Measurements from ENCODE around the gene ST6GALNAC3. TPM values are rescaled to one million over a fixed set of nuclear protein-coding genes. Genes with fewer than 3 reads are reported as not detected.
"Not testable (repeated sequence)": the region's sequence is repeated elsewhere in the genome, so short reads cannot be mapped to it uniquely, and the experiment has no call there.

Gene ST6GALNAC3
- total RNA-seq, 1 experiment from 2014 or later, result 4.8 TPM

- Histone ChIP-seq H3K9me2 (replicated peaks; ENCODE audit: insufficient read depth, low read length) (no peaks in the 10 kb centered on the region), H3K79me2 (ENCODE audit: low read length) (no peaks in the 10 kb centered on the region), H3K4me1 (ENCODE audit: low read length) (peaks cover 55% of the 10 kb centered on the region), H3K4me2 (ENCODE audit: low read depth, low read length, poor library complexity, severe bottlenecking) (no peak overlapping the region), H2AFZ (ENCODE audit: low read length) (peak overlapping the region; percentile 48; the same call in 1 of the 2 replicates), H3K27me3 (ENCODE audit: low read length) (no peaks in the 10 kb centered on the region), H3K9me3 (ENCODE audit: low read length) (no peaks in the 10 kb centered on the region), H4K20me1 (ENCODE audit: insufficient read depth, low read depth, low read length) (no peaks in the 10 kb centered on the region), H3K36me3 (ENCODE audit: insufficient read depth, low read length) (no peaks in the 10 kb centered on the region), H3K4me3 (ENCODE audit: low read length) (no peak overlapping the region), H3K27ac (ENCODE audit: low read length) (no peak overlapping the region), H3K9ac (ENCODE audit: low read length) (no peak overlapping the region)
- no peak for DNase-seq
These were observed 159.5 kb downstream of the ST6GALNAC3 start for GRCh38 chr1:76234061-76234460.

- Histone ChIP-seq H3K36me3 (ENCODE audit: insufficient read depth, low read length) (no peaks in the 10 kb centered on the region), H3K4me2 (ENCODE audit: low read depth, low read length, poor library complexity, severe bottlenecking) (no peak overlapping the region), H3K4me1 (ENCODE audit: low read length) (peaks cover 54% of the 10 kb centered on the region), H3K9me3 (ENCODE audit: low read length) (no peaks in the 10 kb centered on the region), H3K27ac (ENCODE audit: low read length) (no peak overlapping the region), H2AFZ (ENCODE audit: low read length) (no peak overlapping the region; the same call in 1 of the 2 replicates), H3K4me3 (ENCODE audit: low read length) (no peak overlapping the region), H4K20me1 (ENCODE audit: insufficient read depth, low read depth, low read length) (no peaks in the 10 kb centered on the region), H3K27me3 (ENCODE audit: low read length) (no peaks in the 10 kb centered on the region), H3K9me2 (replicated peaks; ENCODE audit: insufficient read depth, low read length) (no peaks in the 10 kb centered on the region), H3K9ac (ENCODE audit: low read length) (no peak overlapping the region), H3K79me2 (ENCODE audit: low read length) (no peaks in the 10 kb centered on the region)
- DNase-seq, result no peak
These were observed 162.7 kb downstream of the ST6GALNAC3 start for GRCh38 chr1:76237211-76237610.

DNA sequence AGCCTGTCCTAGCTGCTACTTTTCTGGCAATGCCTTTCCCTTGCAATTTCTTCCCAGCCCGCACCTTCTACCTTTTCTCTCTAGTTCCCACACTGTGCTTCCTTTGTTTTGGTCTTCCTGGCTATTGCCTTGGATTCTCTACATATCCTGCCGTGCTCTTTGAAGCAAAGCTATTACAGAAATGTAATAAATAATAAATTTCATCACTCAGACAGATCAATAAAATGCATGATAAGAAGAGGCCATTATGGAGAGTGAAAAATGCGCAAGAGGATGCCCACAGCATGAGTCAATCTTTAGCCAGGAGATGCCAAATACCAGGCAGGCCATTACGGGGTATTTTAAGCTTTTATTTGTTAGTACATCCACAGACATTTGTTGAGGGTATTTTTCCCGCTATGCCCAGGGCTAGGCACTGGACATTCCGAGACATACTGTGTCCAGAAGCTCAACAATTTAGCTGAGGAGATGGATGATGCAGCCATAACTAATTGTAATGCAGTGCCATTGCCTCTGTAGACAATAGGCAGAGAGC, 163.6 kb downstream of the ST6GALNAC3 start:
- no peaks in the 10 kb centered on the region for H3K27me3 ChIP-seq (ENCODE audit: low read length)
- H3K36me3 ChIP-seq (ENCODE audit: insufficient read depth, low read length), result no peaks in the 10 kb centered on the region
- peak overlapping the region; percentile 79; the same call in 1 of the 2 replicates for H3K27ac ChIP-seq (ENCODE audit: low read length)
- H3K4me1 ChIP-seq (ENCODE audit: low read length), result peaks cover 54% of the 10 kb centered on the region
- no peaks in the 10 kb centered on the region for H3K9me2 ChIP-seq (replicated peaks; ENCODE audit: insufficient read depth, low read length)
- H3K9ac ChIP-seq (ENCODE audit: low read length), result peak overlapping the region; percentile 9; the same call in 1 of the 2 replicates
- no peak overlapping the region for H3K4me3 ChIP-seq (ENCODE audit: low read length)
- DNase-seq, result no peak
- no peaks in the 10 kb centered on the region for H3K79me2 ChIP-seq (ENCODE audit: low read length)
- H3K4me2 ChIP-seq (ENCODE audit: low read depth, low read length, poor library complexity, severe bottlenecking), result peak overlapping the region; percentile 1
- H3K9me3 ChIP-seq (ENCODE audit: low read length), result no peaks in the 10 kb centered on the region
- no peaks in the 10 kb centered on the region for H4K20me1 ChIP-seq (ENCODE audit: insufficient read depth, low read depth, low read length)
- 0 out of 2 replicates have a peak overlapping the region, but pooled peaks have one; percentile 14 for H2AFZ ChIP-seq (ENCODE audit: low read length)

DNA sequence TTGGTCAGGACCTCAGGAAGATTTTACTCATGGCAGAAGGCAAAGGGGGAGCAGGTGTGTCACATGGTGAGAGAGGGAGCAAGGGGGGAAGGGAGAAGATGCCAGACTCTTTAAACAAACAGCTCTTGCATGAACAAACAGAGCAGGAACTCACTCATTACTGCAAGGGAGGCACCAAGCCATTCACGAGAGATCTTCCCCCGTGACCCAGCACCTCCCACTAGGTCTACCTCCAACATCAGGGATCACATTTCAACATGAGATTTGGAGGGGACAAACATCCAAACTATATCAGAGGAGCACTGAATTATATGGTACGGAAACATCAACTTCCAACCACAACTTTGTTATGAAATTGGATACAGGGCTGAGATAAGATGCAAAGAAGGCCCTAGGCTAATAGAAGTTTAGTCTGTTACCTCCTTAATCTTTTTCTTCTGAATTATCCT, 164.9 kb downstream of the ST6GALNAC3 start:
- Histone ChIP-seq H2AFZ (ENCODE audit: low read length) (no peak overlapping the region), H3K9me2 (replicated peaks; ENCODE audit: insufficient read depth, low read length) (no peaks in the 10 kb centered on the region), H3K27ac (ENCODE audit: low read length) (peak overlapping the region; percentile 79)

GRCh38 chr1:76240316-76240715, 165.8 kb downstream of the ST6GALNAC3 start:
- no peaks in the 10 kb centered on the region for H4K20me1 ChIP-seq (ENCODE audit: insufficient read depth, low read depth, low read length)
- H3K27ac ChIP-seq (ENCODE audit: low read length), result peak overlapping the region; percentile 79
- H3K4me2 ChIP-seq (ENCODE audit: low read depth, low read length, poor library complexity, severe bottlenecking), result peak overlapping the region; percentile 2
- no peak overlapping the region for H3K4me3 ChIP-seq (ENCODE audit: low read length)
- no peaks in the 10 kb centered on the region for H3K9me2 ChIP-seq (replicated peaks; ENCODE audit: insufficient read depth, low read length)
- H3K9me3 ChIP-seq (ENCODE audit: low read length), result peaks cover 3% of the 10 kb centered on the region; the same call in 1 of the 2 replicates
- peaks cover 3% of the 10 kb centered on the region; the same call in 1 of the 2 replicates for H3K36me3 ChIP-seq (ENCODE audit: insufficient read depth, low read length)
- H3K9ac ChIP-seq (ENCODE audit: low read length), result no peak overlapping the region
- H3K79me2 ChIP-seq (ENCODE audit: low read length), result no peaks in the 10 kb centered on the region
- no peak for DNase-seq
- H3K27me3 ChIP-seq (ENCODE audit: low read length), result no peaks in the 10 kb centered on the region
- H2AFZ ChIP-seq (ENCODE audit: low read length), result peak overlapping the region; percentile 75; the same call in 1 of the 2 replicates
- peaks cover 54% of the 10 kb centered on the region for H3K4me1 ChIP-seq (ENCODE audit: low read length)

More for the DNA sequence above, 164.9 kb downstream of the ST6GALNAC3 start:
- Histone ChIP-seq H3K4me3 (ENCODE audit: low read length) (no peak overlapping the region), H3K4me2 (ENCODE audit: low read depth, low read length, poor library complexity, severe bottlenecking) (no peak overlapping the region), H3K36me3 (ENCODE audit: insufficient read depth, low read length) (peaks cover under 1% of the 10 kb centered on the region; the same call in 1 of the 2 replicates), H3K4me1 (ENCODE audit: low read length) (peaks cover 54% of the 10 kb centered on the region), H4K20me1 (ENCODE audit: insufficient read depth, low read depth, low read length) (no peaks in the 10 kb centered on the region), H3K27me3 (ENCODE audit: low read length) (no peaks in the 10 kb centered on the region), H3K9ac (ENCODE audit: low read length) (no peak overlapping the region), H3K9me3 (ENCODE audit: low read length) (peaks cover under 1% of the 10 kb centered on the region; the same call in 1 of the 2 replicates), H3K79me2 (ENCODE audit: low read length) (no peaks in the 10 kb centered on the region)
- DNase-seq, result no peak

GRCh38 chr1:76242587-76242986, 168.0 kb downstream of the ST6GALNAC3 start:
- not testable (repeated sequence) for H3K27ac ChIP-seq (ENCODE audit: low read length); H3K9ac ChIP-seq (ENCODE audit: low read length); H3K9me3 ChIP-seq (ENCODE audit: low read length); H4K20me1 ChIP-seq (ENCODE audit: insufficient read depth, low read depth, low read length); H3K36me3 ChIP-seq (ENCODE audit: insufficient read depth, low read length); H3K9me2 ChIP-seq (replicated peaks; ENCODE audit: insufficient read depth, low read length); H2AFZ ChIP-seq (ENCODE audit: low read length); H3K79me2 ChIP-seq (ENCODE audit: low read length); DNase-seq; H3K4me2 ChIP-seq (ENCODE audit: low read depth, low read length, poor library complexity, severe bottlenecking); H3K4me3 ChIP-seq (ENCODE audit: low read length); H3K27me3 ChIP-seq (ENCODE audit: low read length)
- peaks cover 49% of the 10 kb centered on the region for H3K4me1 ChIP-seq (ENCODE audit: low read length)

DNA sequence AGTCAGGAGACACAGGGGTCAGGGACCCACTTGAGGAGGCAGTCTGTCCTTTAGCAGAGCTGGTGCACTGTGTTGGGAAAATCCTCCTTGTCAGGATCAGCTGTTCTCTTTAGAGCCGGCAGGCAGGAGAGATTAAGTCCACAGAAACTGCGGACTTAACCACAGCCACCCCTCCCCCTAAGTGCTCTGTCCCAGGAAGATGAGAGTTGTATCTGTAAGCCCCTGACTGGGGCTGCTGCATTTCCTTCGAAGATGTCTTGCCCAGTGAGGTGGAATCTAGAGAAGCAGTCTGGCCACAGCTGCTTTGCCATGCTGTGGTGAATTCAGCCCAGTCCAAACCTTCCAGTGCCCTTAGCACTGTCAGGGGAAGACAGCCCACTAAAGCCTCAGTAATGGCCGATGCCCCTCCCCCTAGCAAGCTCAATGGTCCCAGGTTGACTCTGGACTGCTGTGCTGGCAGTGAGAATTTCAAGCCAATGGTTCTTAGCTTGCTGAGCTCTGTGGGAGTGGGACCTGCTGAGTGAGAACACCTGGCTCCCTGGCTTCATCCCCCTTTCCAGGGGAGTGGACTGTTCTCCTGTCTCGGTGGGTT, 172.8 kb downstream of the ST6GALNAC3 start:
- H4K20me1 ChIP-seq (ENCODE audit: insufficient read depth, low read depth, low read length), result no peaks in the 10 kb centered on the region
- no peaks in the 10 kb centered on the region for H3K9me2 ChIP-seq (replicated peaks; ENCODE audit: insufficient read depth, low read length)
- peaks cover 55% of the 10 kb centered on the region for H3K4me1 ChIP-seq (ENCODE audit: low read length)
- no peak overlapping the region for H3K27ac ChIP-seq (ENCODE audit: low read length)
- DNase-seq, result no peak
- H3K4me3 ChIP-seq (ENCODE audit: low read length), result 0 out of 2 replicates have a peak overlapping the region, but pooled peaks have one; percentile 27
- peak overlapping the region; percentile 39 for H3K4me2 ChIP-seq (ENCODE audit: low read depth, low read length, poor library complexity, severe bottlenecking)
- no peaks in the 10 kb centered on the region for H3K79me2 ChIP-seq (ENCODE audit: low read length)
- no peaks in the 10 kb centered on the region for H3K27me3 ChIP-seq (ENCODE audit: low read length)
- H3K36me3 ChIP-seq (ENCODE audit: insufficient read depth, low read length), result peaks cover 3% of the 10 kb centered on the region; the same call in 1 of the 2 replicates
- H2AFZ ChIP-seq (ENCODE audit: low read length), result peak overlapping the region; percentile 17; the same call in 1 of the 2 replicates
- peak overlapping the region; percentile 43 for H3K9ac ChIP-seq (ENCODE audit: low read length)
- H3K9me3 ChIP-seq (ENCODE audit: low read length), result peaks cover 3% of the 10 kb centered on the region; the same call in 1 of the 2 replicates

- no peaks in the 10 kb centered on the region for H4K20me1 ChIP-seq (ENCODE audit: insufficient read depth, low read depth, low read length)
- H3K9me2 ChIP-seq (replicated peaks; ENCODE audit: insufficient read depth, low read length), result no peaks in the 10 kb centered on the region
- peak overlapping the region; percentile 30 for H3K4me2 ChIP-seq (ENCODE audit: low read depth, low read length, poor library complexity, severe bottlenecking)
- H3K4me3 ChIP-seq (ENCODE audit: low read length), result no peak overlapping the region
- no peaks in the 10 kb centered on the region for H3K27me3 ChIP-seq (ENCODE audit: low read length)
- H3K27ac ChIP-seq (ENCODE audit: low read length), result peak overlapping the region; percentile 16; the same call in 1 of the 2 replicates
- H3K4me1 ChIP-seq (ENCODE audit: low read length), result peaks cover 70% of the 10 kb centered on the region
- H3K79me2 ChIP-seq (ENCODE audit: low read length), result no peaks in the 10 kb centered on the region
- no peaks in the 10 kb centered on the region for H3K9me3 ChIP-seq (ENCODE audit: low read length)
- 0 out of 2 replicates have a peak overlapping the region, but pooled peaks have one; percentile 27 for H2AFZ ChIP-seq (ENCODE audit: low read length)
- H3K36me3 ChIP-seq (ENCODE audit: insufficient read depth, low read length), result no peaks in the 10 kb centered on the region
- H3K9ac ChIP-seq (ENCODE audit: low read length), result peak overlapping the region; percentile 8; the same call in 1 of the 2 replicates
- no peak for DNase-seq
These were observed 175.7 kb downstream of the ST6GALNAC3 start for GRCh38 chr1:76250271-76250670.
